PC-9 (cell line): ENCODE measurements around the gene NPBWR2. TPM values are rescaled to one million over a fixed set of nuclear protein-coding genes. Genes with fewer than 3 reads are reported as not detected.
"Not testable (repeated sequence)": the region's sequence is repeated elsewhere in the genome, so short reads cannot be mapped to it uniquely, and the experiment has no call there.

ENCODE experiments used
- BruUV-seq: library from RNA; stranded (reverse); fragments of 400-500 nt; replicated peaks from 2 replicates; lab custom pipeline; 2021; lab: Mats Ljungman, UMichigan
- CTCF ChIA-PET: fragments of 300-600 bp; sonication (Branson Sonifier 250); formaldehyde crosslinking; loops from one replicate; lab custom pipeline; 2022; ENCODE audit warnings: antibody characterized with exemption; lab: Charles Lee
- POLR2A ChIA-PET: fragments of 300-600 bp; sonication (Branson Sonifier 250); formaldehyde crosslinking; loops from one replicate; lab custom pipeline; 2022; ENCODE audit warnings: antibody characterized with exemption; ENCODE audit not compliant: unreplicated experiment; lab: Charles Lee
- DNase-seq, 2 experiments: peaks; one replicate each; pipeline versions ENCODE4 v3.0.0 to v3.0.0-alpha.2; 2015 to 2022; ENCODE audit warnings: mixed read lengths in 1 of 2
- H2AFZ ChIP-seq: fragments of 200-600 bp; sonication (generic); 2 replicates; pipeline ENCODE4 v1.8.1; 2017; ENCODE audit warnings: antibody characterized with exemption
- H3F3A ChIP-seq: fragments of 200-600 bp; sonication (generic); 2 replicates; pipeline ENCODE4 v1.8.1; 2017; ENCODE audit warnings: antibody characterized with exemption, mild to moderate bottlenecking, low read depth; ENCODE audit not compliant: insufficient read depth
- H3K27ac ChIP-seq: fragments of 200-600 bp; sonication (generic); 2 replicates; pipeline ENCODE4 v1.6.1; 2016; ENCODE audit warnings: mixed run types
- H3K27me3 ChIP-seq: fragments of 200-600 bp; sonication (generic); 2 replicates; pipeline ENCODE4 v1.6.1; 2016; ENCODE audit warnings: low read depth, mixed run types; ENCODE audit not compliant: insufficient read depth
- H3K36me3 ChIP-seq: fragments of 200-600 bp; sonication (generic); 2 replicates; pipeline ENCODE4 v1.6.1; 2016; ENCODE audit warnings: low read depth, mixed run types
- H3K4me1 ChIP-seq: fragments of 200-600 bp; sonication (generic); replicated peaks from 2 replicates; pipeline ENCODE4 v1.6.1; 2016; ENCODE audit warnings: mixed run types; ENCODE audit not compliant: insufficient read depth
- H3K4me2 ChIP-seq: fragments of 200-600 bp; sonication (generic); 2 replicates; pipeline ENCODE4 v1.6.1; 2017; ENCODE audit warnings: mixed run types
- H3K4me3 ChIP-seq: fragments of 200-600 bp; sonication (generic); 2 replicates; pipeline ENCODE4 v1.6.1; 2016; ENCODE audit warnings: mixed run types
- H3K79me2 ChIP-seq: fragments of 200-600 bp; sonication (generic); 2 replicates; pipeline ENCODE4 v1.6.1; 2017; ENCODE audit warnings: low read depth, mixed run types
- H3K9me2 ChIP-seq: fragments of 200-600 bp; sonication (generic); 2 replicates; pipeline ENCODE4 v1.8.1; 2017; ENCODE audit warnings: mild to moderate bottlenecking; ENCODE audit not compliant: insufficient read depth
- H3K9me3 ChIP-seq: fragments of 200-600 bp; sonication (generic); 2 replicates; pipeline ENCODE4 v1.8.1; 2016; ENCODE audit warnings: low read depth; ENCODE audit not compliant: insufficient read depth
- H4K20me1 ChIP-seq: fragments of 200-600 bp; sonication (generic); 2 replicates; pipeline ENCODE4 v1.8.1; 2017; ENCODE audit not compliant: insufficient read depth
- EZH2 ChIP-seq: fragments of 200-600 bp; sonication (generic); IDR thresholded peaks from 2 replicates; pipeline ENCODE4 v1.8.0; 2017; ENCODE audit warnings: antibody characterized with exemption, low read depth
- intact Hi-C: fragments of 100-400 bp; cut with micrococcal nuclease; formaldehyde crosslinking; loops from one replicate; pipeline ENCODE4 v1.10.0; 2022; ENCODE audit not compliant: unreplicated experiment
- total RNA-seq: library from RNA; stranded (reverse); gene quantifications from 2 replicates; pipeline ENCODE4 v1.2.3, GENCODE V29; 2021
- TF ChIP-seq, protein P1 (sequence below): fragments of 200-600 bp; sonication (generic); conservative IDR thresholded peaks from 2 replicates; pipeline ENCODE4 v1.6.1; 2017; ENCODE audit warnings: mixed run types, antibody characterized with exemption, mild to moderate bottlenecking, moderate library complexity

The NPBWR2 gene
- total RNA-seq, 1 experiment from 2014 or later: not detected

DNA sequence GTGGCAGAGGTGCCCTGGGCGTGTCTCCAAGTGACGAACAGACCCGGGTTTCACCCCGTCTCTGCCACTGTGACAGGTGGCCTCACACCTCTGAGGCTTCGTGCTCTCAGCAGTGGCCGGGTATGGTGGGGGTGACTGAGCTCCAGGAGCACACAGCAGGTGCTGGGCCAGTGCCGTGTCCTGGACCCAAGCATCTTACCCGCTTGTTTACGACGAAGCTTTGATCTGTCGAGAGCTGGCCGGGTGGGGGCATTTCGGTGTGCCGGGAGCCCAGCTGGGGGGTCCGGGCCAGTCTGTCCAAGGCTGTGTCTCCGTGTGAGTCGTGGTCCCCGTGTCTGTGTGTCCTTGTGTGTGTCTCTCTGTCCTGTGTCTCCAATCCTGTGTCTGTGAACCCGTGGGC, 16.0 kb downstream of the NPBWR2 start:
- intact Hi-C loops: no loop called here
- no peaks in the 10 kb centered on the region for H3K36me3 ChIP-seq
- H3K9me3 ChIP-seq: no peaks in the 10 kb centered on the region
- TF ChIP-seq, protein P1, sequence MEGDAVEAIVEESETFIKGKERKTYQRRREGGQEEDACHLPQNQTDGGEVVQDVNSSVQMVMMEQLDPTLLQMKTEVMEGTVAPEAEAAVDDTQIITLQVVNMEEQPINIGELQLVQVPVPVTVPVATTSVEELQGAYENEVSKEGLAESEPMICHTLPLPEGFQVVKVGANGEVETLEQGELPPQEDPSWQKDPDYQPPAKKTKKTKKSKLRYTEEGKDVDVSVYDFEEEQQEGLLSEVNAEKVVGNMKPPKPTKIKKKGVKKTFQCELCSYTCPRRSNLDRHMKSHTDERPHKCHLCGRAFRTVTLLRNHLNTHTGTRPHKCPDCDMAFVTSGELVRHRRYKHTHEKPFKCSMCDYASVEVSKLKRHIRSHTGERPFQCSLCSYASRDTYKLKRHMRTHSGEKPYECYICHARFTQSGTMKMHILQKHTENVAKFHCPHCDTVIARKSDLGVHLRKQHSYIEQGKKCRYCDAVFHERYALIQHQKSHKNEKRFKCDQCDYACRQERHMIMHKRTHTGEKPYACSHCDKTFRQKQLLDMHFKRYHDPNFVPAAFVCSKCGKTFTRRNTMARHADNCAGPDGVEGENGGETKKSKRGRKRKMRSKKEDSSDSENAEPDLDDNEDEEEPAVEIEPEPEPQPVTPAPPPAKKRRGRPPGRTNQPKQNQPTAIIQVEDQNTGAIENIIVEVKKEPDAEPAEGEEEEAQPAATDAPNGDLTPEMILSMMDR: no peak
- no peak for TF ChIP-seq EZH2
- no peaks in the 10 kb centered on the region for H3K79me2 ChIP-seq
- no peaks in the 10 kb centered on the region for H3K4me1 ChIP-seq
- H3K4me3 ChIP-seq: no peak overlapping the region
- H3K27ac ChIP-seq: no peak overlapping the region
- no peaks in the 10 kb centered on the region for H3K9me2 ChIP-seq
- no peaks in the 10 kb centered on the region; the same call in 1 of the 2 replicates for H4K20me1 ChIP-seq
- H3K27me3 ChIP-seq: peaks cover 23% of the 10 kb centered on the region
- CTCF ChIA-PET: no interaction called here
- H3F3A ChIP-seq: no peaks in the 10 kb centered on the region
- BruUV-seq: no TSS peak
- H2AFZ ChIP-seq: no peak overlapping the region
- H3K4me2 ChIP-seq: no peak overlapping the region
- DNase-seq: no peak
- POLR2A ChIA-PET: no interaction called here

- Histone ChIP-seq H3K4me1 (no peaks in the 10 kb centered on the region), H3K79me2 (no peaks in the 10 kb centered on the region), H3K27me3 (peaks cover 30% of the 10 kb centered on the region), H3K27ac (no peak overlapping the region), H3K36me3 (no peaks in the 10 kb centered on the region), H3K9me3 (no peaks in the 10 kb centered on the region), H4K20me1 (no peaks in the 10 kb centered on the region; the same call in none of the 2 replicates), H3K4me2 (no peak overlapping the region), H3K4me3 (no peak overlapping the region), H3F3A (no peaks in the 10 kb centered on the region; the same call in 1 of the 2 replicates), H2AFZ (no peak overlapping the region), H3K9me2 (no peaks in the 10 kb centered on the region)
- BruUV-seq: no TSS peak
- DNase-seq: no peak
- intact Hi-C loops: no loop called here
- no peak for TF ChIP-seq EZH2
- TF ChIP-seq, protein P1: no peak
- POLR2A ChIA-PET: no interaction called here
- CTCF ChIA-PET: no interaction called here
Measured at GRCh38 chr20:64090165-64090564, 17.2 kb downstream of the NPBWR2 start.

GRCh38 chr20:64088586-64088985, 18.8 kb downstream of the NPBWR2 start:
- BruUV-seq, H3K27ac ChIP-seq, H3K9me2 ChIP-seq, H3K79me2 ChIP-seq, H2AFZ ChIP-seq, intact Hi-C loops, DNase-seq, H3K4me3 ChIP-seq, H3K9me3 ChIP-seq, H3K4me1 ChIP-seq, CTCF ChIA-PET, POLR2A ChIA-PET, H3K36me3 ChIP-seq, H4K20me1 ChIP-seq, H3K4me2 ChIP-seq, H3F3A ChIP-seq: not testable (repeated sequence)
- H3K27me3 ChIP-seq: peaks cover 43% of the 10 kb centered on the region

DNA sequence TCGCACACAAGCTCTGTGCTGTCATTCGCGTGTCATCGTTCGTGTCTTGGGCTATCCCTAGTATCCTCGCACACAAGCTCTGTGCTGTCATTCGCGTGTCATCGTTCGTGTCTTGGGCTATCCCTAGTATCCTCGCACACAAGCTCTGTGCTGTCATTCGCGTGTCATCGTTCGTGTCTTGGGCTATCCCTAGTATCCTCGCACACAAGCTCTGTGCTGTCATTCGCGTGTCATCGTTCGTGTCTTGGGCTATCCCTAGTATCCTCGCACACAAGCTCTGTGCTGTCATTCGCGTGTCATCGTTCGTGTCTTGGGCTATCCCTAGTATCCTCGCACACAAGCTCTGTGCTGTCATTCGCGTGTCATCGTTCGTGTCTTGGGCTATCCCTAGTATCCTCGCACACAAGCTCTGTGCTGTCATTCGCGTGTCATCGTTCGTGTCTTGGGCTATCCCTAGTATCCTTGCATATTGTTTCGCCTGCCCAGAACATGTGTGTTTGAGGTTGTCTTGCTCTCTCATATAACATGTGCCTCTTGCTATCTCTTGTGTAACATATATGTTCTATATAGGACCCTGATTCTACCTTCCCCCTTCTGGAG, 20.0 kb downstream of the NPBWR2 start:
- POLR2A ChIA-PET, H3K9me3 ChIP-seq, BruUV-seq, CTCF ChIA-PET, H3K9me2 ChIP-seq, H3K4me2 ChIP-seq, H3K79me2 ChIP-seq, H3K36me3 ChIP-seq, DNase-seq, H4K20me1 ChIP-seq, H2AFZ ChIP-seq, H3K4me3 ChIP-seq, intact Hi-C loops, H3K27ac ChIP-seq, H3K4me1 ChIP-seq, H3F3A ChIP-seq: not testable (repeated sequence)
- H3K27me3 ChIP-seq: peaks cover 51% of the 10 kb centered on the region
